HL-60 (cell line): ENCODE data around the gene NAALADL2.

Experiments
- DNase-seq, 2 experiments: peaks; one replicate each; pipeline ENCODE4 v3.0.0-alpha.2; 2010 to 2020; ENCODE audit warnings: low read depth in 1 of 2, low spot score in 1 of 2
- H3K27ac ChIP-seq: fragments of 250-450 bp; sonication (Bioruptor Pico); replicated peaks from 2 replicates; pipeline ENCODE4 v1.5.1; 2020; ENCODE audit warnings: mild to moderate bottlenecking, moderate library complexity
- H3K27me3 ChIP-seq: fragments of 250-450 bp; sonication (Bioruptor Pico); 2 replicates; pipeline ENCODE4 v1.5.1; 2021; ENCODE audit warnings: mild to moderate bottlenecking, moderate library complexity; ENCODE audit not compliant: insufficient read depth, poor library complexity, severe bottlenecking
- H3K4me3 ChIP-seq: replicated peaks from 2 replicates; pipeline ENCODE4 v1.5.1; 2011; ENCODE audit warnings: mild to moderate bottlenecking, control low read depth, low read length; ENCODE audit not compliant: insufficient read depth
- CTCF ChIP-seq: IDR thresholded peaks from one replicate; pipeline ENCODE4 v1.5.1; 2011; ENCODE audit warnings: low read length, control low read depth, inconsistent platforms; ENCODE audit not compliant: insufficient read depth
- GABPA ChIP-seq: IDR thresholded peaks from 2 replicates; pipeline ENCODE4 v1.6.1; 2012; ENCODE audit warnings: low read depth
- POLR2AphosphoS5 ChIP-seq: IDR thresholded peaks from 2 replicates; pipeline ENCODE4 v1.6.1; 2012; ENCODE audit warnings: low read depth
- REST ChIP-seq: IDR thresholded peaks from 2 replicates; pipeline ENCODE4 v1.6.1; 2012; ENCODE audit warnings: low read depth; ENCODE audit not compliant: insufficient replicate concordance
- SPI1 ChIP-seq: IDR thresholded peaks from 2 replicates; pipeline ENCODE4 v1.6.1; 2012; ENCODE audit warnings: low read depth, mild to moderate bottlenecking, borderline replicate concordance

Gene NAALADL2

GRCh38 chr3:175267561-175267960 is 408.4 kb downstream of the NAALADL2 start:
- H3K27me3 ChIP-seq: no peaks in the 10 kb centered on the region
- H3K27ac ChIP-seq: no peak overlapping the region
- H3K4me3 ChIP-seq: no peak overlapping the region
- no peak for TF ChIP-seq POLR2AphosphoS5
- no peak for TF ChIP-seq REST
- TF ChIP-seq SPI1: no peak
- TF ChIP-seq CTCF: no peak
- TF ChIP-seq GABPA: no peak
- no peak for DNase-seq

GRCh38 chr3:175269394-175269793 is 410.3 kb downstream of the NAALADL2 start:
- Histone ChIP-seq H3K27me3 (no peaks in the 10 kb centered on the region), H3K27ac (no peak overlapping the region), H3K4me3 (no peak overlapping the region)
- DNase-seq: no peak
- no peak for TF ChIP-seq REST
- TF ChIP-seq CTCF: no peak
- TF ChIP-seq POLR2AphosphoS5: no peak
- no peak for TF ChIP-seq SPI1
- no peak for TF ChIP-seq GABPA

GRCh38 chr3:175270198-175270837 is 411.2 kb downstream of the NAALADL2 start:
- no peaks in the 10 kb centered on the region for H3K27me3 ChIP-seq
- no peak overlapping the region for H3K4me3 ChIP-seq
- TF ChIP-seq CTCF: no peak
- TF ChIP-seq REST: no peak
- no peak for TF ChIP-seq POLR2AphosphoS5
- no peak for TF ChIP-seq SPI1
- no peak for TF ChIP-seq GABPA
- no peak overlapping the region for H3K27ac ChIP-seq
- DNase-seq: no peak
